ENCODE measurements around the gene PTPRG.

PTPRG gene

DNA sequence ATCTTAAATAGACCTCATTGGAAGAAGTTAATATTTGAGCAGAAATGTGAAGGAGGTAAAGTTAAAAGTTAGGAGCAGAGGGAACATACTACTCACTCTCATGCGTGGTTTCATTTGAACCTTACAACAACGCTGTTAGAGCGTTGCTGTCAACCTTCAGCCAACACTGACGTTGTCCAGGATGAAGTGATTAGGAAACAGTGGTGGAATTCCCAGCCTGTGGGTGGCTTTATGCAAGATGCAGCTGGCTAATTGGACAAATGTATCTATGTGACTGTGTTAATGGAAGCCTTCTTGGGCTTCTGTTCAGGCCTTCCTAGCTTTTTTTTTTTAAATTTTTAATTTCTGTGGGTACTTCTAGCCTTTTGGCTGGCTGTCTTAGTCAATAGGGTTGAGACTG lies 40.5 kb downstream of the PTPRG start:
- H3K27ac ChIP-seq (ENCODE audit: low read depth, low read length): no peak overlapping the region
- no peaks in the 10 kb centered on the region for H3K9me3 ChIP-seq (ENCODE audit: control insufficient read depth, insufficient read depth, low read length)
- no peak for TF ChIP-seq EZH2phosphoT487 (IDR thresholded peaks at IDR 0.05; ENCODE audit: borderline replicate concordance, low read length)
- no peaks in the 10 kb centered on the region for H3K79me2 ChIP-seq (ENCODE audit: control insufficient read depth, low read length)
- no peaks in the 10 kb centered on the region for H4K20me1 ChIP-seq (ENCODE audit: control insufficient read depth, insufficient read depth, low read depth, low read length)
- no peaks in the 10 kb centered on the region for H3K9me2 ChIP-seq (replicated peaks; ENCODE audit: control insufficient read depth, low read length)
- H3F3A ChIP-seq (ENCODE audit: control insufficient read depth, insufficient read depth): no peaks in the 10 kb centered on the region
- no peak overlapping the region for H3K4me2 ChIP-seq (ENCODE audit: low read length)
- no peaks in the 10 kb centered on the region for H3K27me3 ChIP-seq (ENCODE audit: control insufficient read depth, low read length)
- no peak overlapping the region for H3K4me3 ChIP-seq (ENCODE audit: low read length)
- H3K4me1 ChIP-seq (ENCODE audit: control insufficient read depth, low read length): no peaks in the 10 kb centered on the region
- no peaks in the 10 kb centered on the region for H3K36me3 ChIP-seq (ENCODE audit: control insufficient read depth, low read length)

DNA sequence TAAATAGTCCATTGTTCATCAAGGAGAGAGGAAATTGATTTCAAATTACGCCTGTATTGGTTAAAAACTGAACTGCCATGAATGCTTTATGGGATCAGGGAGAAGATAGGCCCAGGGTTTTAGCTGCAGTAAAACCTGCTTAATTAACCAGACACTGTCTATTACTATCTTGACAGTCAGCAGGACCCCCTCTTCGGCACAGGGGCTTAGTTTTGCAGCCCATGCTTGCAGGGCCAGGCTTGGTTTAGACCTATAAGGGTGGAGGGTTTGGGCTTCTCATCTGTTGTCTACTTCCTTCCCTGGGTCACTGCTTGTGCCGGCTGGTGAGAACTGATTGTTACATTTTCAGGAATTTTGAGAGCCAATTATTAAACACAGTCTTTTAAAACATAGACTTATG lies 41.1 kb downstream of the PTPRG start:
- H3K9me2 ChIP-seq (replicated peaks; ENCODE audit: control insufficient read depth, low read length): no peaks in the 10 kb centered on the region

DNA sequence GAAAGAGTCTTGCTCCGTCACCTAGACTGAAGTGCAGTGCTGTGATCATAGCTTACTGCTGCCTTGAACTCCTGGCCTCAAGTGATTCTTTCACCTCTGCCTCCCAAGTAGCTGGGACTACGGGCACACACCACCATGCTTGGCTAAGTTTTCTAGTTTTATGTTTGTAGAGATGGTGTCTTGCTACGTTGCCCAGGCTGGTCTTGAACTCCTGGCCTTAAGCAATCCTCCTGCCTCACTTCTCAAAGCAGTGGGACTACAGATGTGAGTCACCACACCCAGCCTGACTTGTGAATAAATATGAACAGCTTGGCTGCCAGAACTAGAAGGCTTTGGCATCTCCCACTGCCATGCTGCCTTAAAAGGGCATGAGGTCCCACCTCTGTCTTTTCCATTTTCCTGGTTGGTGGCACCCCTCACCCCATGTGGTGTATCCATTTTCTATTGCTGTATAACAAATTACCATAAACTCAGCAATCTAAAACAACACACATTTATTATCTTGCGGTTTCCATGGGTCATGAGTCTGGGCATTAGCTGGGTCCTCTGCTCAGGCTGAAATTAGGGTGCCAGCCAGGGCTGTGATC lies 44.3 kb downstream of the PTPRG start:
- no peaks in the 10 kb centered on the region for H3K27me3 ChIP-seq (ENCODE audit: control insufficient read depth, low read length)
- no peaks in the 10 kb centered on the region for H3K9me3 ChIP-seq (ENCODE audit: control insufficient read depth, insufficient read depth, low read length)
- no peaks in the 10 kb centered on the region for H3K79me2 ChIP-seq (ENCODE audit: control insufficient read depth, low read length)

More for the DNA sequence above, 41.1 kb downstream of the PTPRG start:
- no peaks in the 10 kb centered on the region for H4K20me1 ChIP-seq (ENCODE audit: control insufficient read depth, insufficient read depth, low read depth, low read length)
- H3K79me2 ChIP-seq (ENCODE audit: control insufficient read depth, low read length): no peaks in the 10 kb centered on the region
- H3K4me1 ChIP-seq (ENCODE audit: control insufficient read depth, low read length): no peaks in the 10 kb centered on the region
- TF ChIP-seq, protein P1, sequence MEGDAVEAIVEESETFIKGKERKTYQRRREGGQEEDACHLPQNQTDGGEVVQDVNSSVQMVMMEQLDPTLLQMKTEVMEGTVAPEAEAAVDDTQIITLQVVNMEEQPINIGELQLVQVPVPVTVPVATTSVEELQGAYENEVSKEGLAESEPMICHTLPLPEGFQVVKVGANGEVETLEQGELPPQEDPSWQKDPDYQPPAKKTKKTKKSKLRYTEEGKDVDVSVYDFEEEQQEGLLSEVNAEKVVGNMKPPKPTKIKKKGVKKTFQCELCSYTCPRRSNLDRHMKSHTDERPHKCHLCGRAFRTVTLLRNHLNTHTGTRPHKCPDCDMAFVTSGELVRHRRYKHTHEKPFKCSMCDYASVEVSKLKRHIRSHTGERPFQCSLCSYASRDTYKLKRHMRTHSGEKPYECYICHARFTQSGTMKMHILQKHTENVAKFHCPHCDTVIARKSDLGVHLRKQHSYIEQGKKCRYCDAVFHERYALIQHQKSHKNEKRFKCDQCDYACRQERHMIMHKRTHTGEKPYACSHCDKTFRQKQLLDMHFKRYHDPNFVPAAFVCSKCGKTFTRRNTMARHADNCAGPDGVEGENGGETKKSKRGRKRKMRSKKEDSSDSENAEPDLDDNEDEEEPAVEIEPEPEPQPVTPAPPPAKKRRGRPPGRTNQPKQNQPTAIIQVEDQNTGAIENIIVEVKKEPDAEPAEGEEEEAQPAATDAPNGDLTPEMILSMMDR (IDR thresholded peaks at IDR 0.05; ENCODE audit: low read depth, low read length, poor library complexity, severe bottlenecking): no peak
- TF ChIP-seq EZH2phosphoT487 (IDR thresholded peaks at IDR 0.05; ENCODE audit: borderline replicate concordance, low read length): no peak
- no peaks in the 10 kb centered on the region for H3K27me3 ChIP-seq (ENCODE audit: control insufficient read depth, low read length)
- no peaks in the 10 kb centered on the region for H3F3A ChIP-seq (ENCODE audit: control insufficient read depth, insufficient read depth)
- no peak overlapping the region for H3K4me3 ChIP-seq (ENCODE audit: low read length)
- no peak overlapping the region for H3K27ac ChIP-seq (ENCODE audit: low read depth, low read length)
- no peak overlapping the region for H3K4me2 ChIP-seq (ENCODE audit: low read length)
- no peaks in the 10 kb centered on the region for H3K36me3 ChIP-seq (ENCODE audit: control insufficient read depth, low read length)
- no peaks in the 10 kb centered on the region for H3K9me3 ChIP-seq (ENCODE audit: control insufficient read depth, insufficient read depth, low read length)

DNA sequence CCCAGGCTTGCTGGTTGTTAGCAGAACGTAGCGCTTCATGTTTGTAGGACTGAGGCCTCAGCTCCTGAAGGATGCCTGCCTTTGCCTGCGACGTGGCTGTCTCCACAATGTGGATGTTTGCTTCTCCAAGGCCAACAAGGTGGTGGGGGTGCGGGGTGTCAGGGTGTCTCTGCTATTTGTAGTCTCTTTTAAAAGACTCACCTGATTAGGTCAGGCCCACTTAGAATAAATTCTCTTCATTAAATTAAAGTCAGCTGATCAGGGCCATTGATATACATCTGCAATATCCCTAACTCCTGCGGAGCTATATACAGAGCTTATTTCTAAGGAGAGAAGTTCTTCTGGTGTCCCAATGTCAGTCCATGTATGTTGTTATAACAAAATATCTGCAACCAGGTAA lies 44.8 kb downstream of the PTPRG start:
- no peak for TF ChIP-seq EZH2phosphoT487 (IDR thresholded peaks at IDR 0.05; ENCODE audit: borderline replicate concordance, low read length)
- TF ChIP-seq, protein P1 (IDR thresholded peaks at IDR 0.05; ENCODE audit: low read depth, low read length, poor library complexity, severe bottlenecking): no peak
- Histone ChIP-seq H3K4me3 (ENCODE audit: low read length) (no peak overlapping the region), H3K79me2 (ENCODE audit: control insufficient read depth, low read length) (no peaks in the 10 kb centered on the region), H3K27ac (ENCODE audit: low read depth, low read length) (no peak overlapping the region), H3K9me3 (ENCODE audit: control insufficient read depth, insufficient read depth, low read length) (no peaks in the 10 kb centered on the region), H3K27me3 (ENCODE audit: control insufficient read depth, low read length) (no peaks in the 10 kb centered on the region), H4K20me1 (ENCODE audit: control insufficient read depth, insufficient read depth, low read depth, low read length) (no peaks in the 10 kb centered on the region), H3K4me2 (ENCODE audit: low read length) (no peak overlapping the region), H3K4me1 (ENCODE audit: control insufficient read depth, low read length) (no peaks in the 10 kb centered on the region), H3K36me3 (ENCODE audit: control insufficient read depth, low read length) (no peaks in the 10 kb centered on the region), H3K9me2 (replicated peaks; ENCODE audit: control insufficient read depth, low read length) (no peaks in the 10 kb centered on the region), H3F3A (ENCODE audit: control insufficient read depth, insufficient read depth) (no peaks in the 10 kb centered on the region)

More for the DNA sequence above, 44.3 kb downstream of the PTPRG start:
- Histone ChIP-seq H4K20me1 (ENCODE audit: control insufficient read depth, insufficient read depth, low read depth, low read length) (no peaks in the 10 kb centered on the region), H3K9me2 (replicated peaks; ENCODE audit: control insufficient read depth, low read length) (no peaks in the 10 kb centered on the region), H3K4me2 (ENCODE audit: low read length) (no peak overlapping the region), H3K36me3 (ENCODE audit: control insufficient read depth, low read length) (no peaks in the 10 kb centered on the region), H3K4me1 (ENCODE audit: control insufficient read depth, low read length) (no peaks in the 10 kb centered on the region), H3K4me3 (ENCODE audit: low read length) (no peak overlapping the region), H3F3A (ENCODE audit: control insufficient read depth, insufficient read depth) (no peaks in the 10 kb centered on the region), H3K27ac (ENCODE audit: low read depth, low read length) (no peak overlapping the region)
- no peak for TF ChIP-seq EZH2phosphoT487 (IDR thresholded peaks at IDR 0.05; ENCODE audit: borderline replicate concordance, low read length)
- TF ChIP-seq, protein P1 (IDR thresholded peaks at IDR 0.05; ENCODE audit: low read depth, low read length, poor library complexity, severe bottlenecking): no peak

All from DOHH2 (cell line).